Muscle of arm (tissue), 12 donors: Measurements from ENCODE around the gene AMZ1. TPM values are rescaled to one million over a fixed set of nuclear protein-coding genes. Genes with fewer than 3 reads are reported as not detected.
A peak's percentile ranks its signal among the peaks of the same experiment; 100 is the strongest.
"Not testable (repeated sequence)": the region's sequence is repeated elsewhere in the genome, so short reads cannot be mapped to it uniquely, and the experiment has no call there.

Experiments used
- DNase-seq: peaks from one replicate; pipeline ENCODE4 v3.0.0-alpha.2; 2013
- polyA plus RNA-seq, 12 donors: library from polyadenylated mRNA; unstranded; fragments of 120-200 nt; gene quantifications; one replicate each; pipeline ENCODE4 v1.2.1, GENCODE V29; 2013; ENCODE audit not compliant: insufficient read length in 12 of 12

The AMZ1 gene
- polyA plus RNA-seq, 12 donors = 0.07 to 0.73 (median 0.21) TPM; not detected in 2

GRCh38 chr7:2666588-2667250, 21.3 kb upstream of the AMZ1 start:
- no peak for DNase-seq

- DNase-seq = no peak
Measured at GRCh38 chr7:2667843-2668242, 20.2 kb upstream of the AMZ1 start.

GRCh38 chr7:2668401-2668800, 19.6 kb upstream of the AMZ1 start:
- no peak for DNase-seq

- DNase-seq = no peak
Measured at GRCh38 chr7:2670171-2670570, 17.8 kb upstream of the AMZ1 start.

- DNase-seq = peak; percentile 53
Measured at GRCh38 chr7:2670720-2671391, 17.1 kb upstream of the AMZ1 start.

- DNase-seq = not testable (repeated sequence)
Measured at GRCh38 chr7:2673214-2673613, 14.8 kb upstream of the AMZ1 start.

- DNase-seq = no peak
Measured at GRCh38 chr7:2673934-2674333, 14.1 kb upstream of the AMZ1 start.

- no peak for DNase-seq
Measured at GRCh38 chr7:2675256-2675764, 12.7 kb upstream of the AMZ1 start.

GRCh38 chr7:2676576-2676975, 11.4 kb upstream of the AMZ1 start:
- not testable (repeated sequence) for DNase-seq

GRCh38 chr7:2678454-2678853, 9.5 kb upstream of the AMZ1 start:
- DNase-seq = not testable (repeated sequence)

GRCh38 chr7:2679135-2680127, 8.6 kb upstream of the AMZ1 start:
- not testable (repeated sequence) for DNase-seq

- no peak for DNase-seq
Measured at GRCh38 chr7:2680256-2680655, 7.7 kb upstream of the AMZ1 start.

GRCh38 chr7:2680792-2681490, 7.1 kb upstream of the AMZ1 start:
- peak; percentile 73 for DNase-seq

- no peak for DNase-seq
Measured at GRCh38 chr7:2681929-2682799, 5.8 kb upstream of the AMZ1 start.

- DNase-seq = no peak
Measured at GRCh38 chr7:2684501-2684900, 3.5 kb upstream of the AMZ1 start.

- no peak for DNase-seq
Measured at GRCh38 chr7:2686101-2686500, 1.9 kb upstream of the AMZ1 start.

GRCh38 chr7:2687338-2687869, 598 bp upstream of the AMZ1 start:
- DNase-seq = no peak

GRCh38 chr7:2688409-2689342, 674 bp downstream of the AMZ1 start:
- DNase-seq = no peak

GRCh38 chr7:2689343-2689847, 1.4 kb downstream of the AMZ1 start:
- DNase-seq = no peak
